NCI-H345 treated with DMSO at 0.1 percent for 48 hours (cell line): ENCODE measurements around the gene C1orf232.

Experiments used
- DNase-seq: peaks from one replicate; lab custom pipeline; 2025; ENCODE audit not compliant: unreplicated experiment; lab: John Stamatoyannopoulos, UW

C1orf232 gene

DNA sequence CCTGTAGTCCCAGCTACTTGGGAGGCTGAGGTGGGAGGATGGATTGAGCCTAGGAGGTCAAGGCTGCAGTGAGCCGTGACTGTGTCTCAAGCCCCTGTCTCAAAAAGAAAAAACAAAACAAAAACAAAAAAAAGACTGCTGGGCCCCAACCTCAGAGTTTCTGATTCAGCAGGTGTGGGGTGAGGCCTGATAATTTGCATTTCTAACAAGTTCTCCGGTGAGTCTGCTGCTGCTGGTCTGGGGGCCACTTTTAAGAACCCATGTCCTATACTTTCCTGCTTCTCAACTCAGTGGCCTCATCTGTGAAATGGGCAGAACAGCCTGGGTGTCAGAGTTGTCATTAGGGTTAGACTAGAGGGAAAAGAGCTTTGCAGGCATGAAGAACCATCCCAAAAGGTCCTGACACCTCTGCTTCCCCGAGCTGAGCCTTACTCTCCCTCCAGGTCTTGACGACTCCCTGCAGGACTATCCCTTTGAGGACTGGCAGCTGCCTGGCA, 11.3 kb upstream of the C1orf232 start:
- DNase-seq: no peak

DNA sequence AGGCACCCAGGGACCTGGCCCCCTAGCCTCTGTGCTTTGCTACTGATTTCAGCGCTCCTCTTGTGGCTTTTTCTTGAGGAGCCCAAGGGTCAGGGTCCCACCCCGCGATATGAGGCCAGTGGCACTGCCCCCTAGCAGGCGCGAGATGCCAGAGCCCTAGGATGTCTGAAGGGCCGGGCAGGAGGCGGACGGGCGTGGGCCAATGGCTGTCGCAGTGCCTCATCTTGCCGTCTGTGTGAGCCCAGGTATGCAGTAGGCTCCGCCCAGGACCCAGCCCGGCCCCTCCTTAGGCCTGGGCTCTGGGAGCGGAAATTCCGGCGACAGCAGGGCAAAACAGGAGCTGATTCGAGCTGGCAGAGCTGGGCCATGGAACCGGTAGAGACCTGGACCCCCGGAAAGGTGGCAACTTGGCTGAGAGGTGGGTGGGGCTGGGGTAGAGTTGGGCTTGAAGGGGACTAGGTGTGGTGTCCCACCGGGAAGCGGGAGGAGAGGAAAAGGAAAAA, 8.5 kb upstream of the C1orf232 start, which contains the start of gene CNKSR1:
Gene CNKSR1 (plus strand): TSS at position 310 of the 503 bp plus-strand sequence. CDS start 57 bp downstream, at position 367.
- no peak for DNase-seq

DNA sequence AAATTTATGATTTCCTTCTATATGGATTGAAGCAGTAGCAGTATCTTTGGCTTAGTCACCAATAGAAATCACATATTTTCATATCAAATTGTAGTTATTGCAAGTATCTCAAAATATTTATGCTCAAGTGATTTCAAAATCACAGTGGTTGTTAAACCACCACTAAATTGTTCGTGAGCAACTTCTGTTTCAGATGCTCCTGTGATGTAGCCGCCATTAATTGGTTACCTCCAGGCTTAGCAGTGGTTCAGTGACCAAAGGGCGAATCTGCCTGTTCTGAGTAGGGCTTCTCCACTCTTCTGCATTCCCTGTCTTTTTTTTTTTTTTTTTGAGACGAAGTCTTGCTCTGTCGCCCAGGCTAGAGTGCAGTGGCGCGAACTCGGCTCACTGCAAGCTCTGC, 6.6 kb upstream of the C1orf232 start:
- DNase-seq: no peak

DNA sequence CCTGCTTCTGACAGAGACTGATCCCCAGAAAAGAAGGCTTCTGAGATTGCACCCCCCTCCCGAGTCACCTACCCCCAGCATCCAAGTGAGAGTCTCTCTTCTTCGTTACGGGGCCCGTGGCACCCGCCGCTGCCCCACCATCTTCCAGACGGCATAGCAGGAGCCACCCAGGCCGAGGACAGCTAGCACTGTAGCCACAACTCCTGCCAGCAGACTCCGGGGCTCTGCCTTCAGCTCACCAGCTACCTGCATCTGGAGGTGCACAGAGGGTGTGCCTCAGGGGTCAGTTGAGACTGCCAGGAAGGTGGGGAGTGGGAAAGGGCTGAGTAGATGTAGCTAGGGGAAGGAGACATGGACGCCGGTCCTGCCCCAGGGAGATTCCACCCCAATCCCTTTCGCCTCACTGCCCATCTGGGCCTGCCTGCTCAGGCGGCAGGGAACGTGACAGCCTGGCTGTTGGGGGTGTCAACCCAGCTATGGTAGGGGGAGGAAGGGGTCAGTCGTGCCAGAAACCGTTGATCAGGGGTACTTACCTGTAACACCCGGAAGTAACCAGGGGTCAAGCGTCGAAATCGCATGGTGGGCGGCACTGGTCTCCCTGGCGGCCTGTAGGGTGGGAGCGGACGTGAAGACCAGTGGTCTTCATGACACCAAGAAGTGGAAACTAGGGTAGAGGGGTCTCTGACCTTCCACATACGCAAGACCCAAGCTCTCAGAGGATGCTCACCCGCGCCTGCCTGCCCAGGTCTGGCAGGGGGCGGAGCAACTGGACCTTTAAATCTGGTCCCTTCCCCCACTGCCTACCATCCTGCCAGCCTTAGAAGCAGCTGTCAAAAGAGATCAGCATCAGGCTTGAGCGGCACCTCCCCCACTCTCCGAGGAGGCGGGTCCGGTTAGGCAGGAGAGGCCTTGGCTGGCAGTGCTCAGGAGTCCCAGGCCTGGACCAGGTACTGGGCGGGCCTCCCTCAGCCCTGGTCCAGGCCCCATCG, 2.6 kb upstream of the C1orf232 start, which contains the start of gene ZNF593OS:
Gene ZNF593OS (minus strand): TSS at position 749 of the 989 bp plus-strand sequence. CDS start 171 bp downstream, at position 578.
- DNase-seq: no peak

DNA sequence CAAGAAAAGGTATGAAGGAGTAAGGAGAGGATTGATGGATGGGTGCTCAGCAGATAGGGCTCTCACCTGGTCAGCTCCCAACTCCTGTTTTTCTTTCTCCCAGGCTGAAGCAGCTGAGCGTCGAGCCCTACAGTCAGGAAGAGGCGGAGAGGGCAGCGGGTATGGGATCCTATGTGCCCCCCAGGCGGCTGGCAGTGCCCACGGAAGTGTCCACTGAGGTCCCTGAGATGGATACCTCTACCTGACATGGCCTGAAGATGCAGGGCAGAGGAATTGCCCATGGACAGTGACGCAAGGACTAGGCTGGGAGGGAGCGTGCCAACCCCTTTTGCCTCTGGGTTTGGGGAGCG, 1.7 kb upstream of the C1orf232 start:
- no peak for DNase-seq

DNA sequence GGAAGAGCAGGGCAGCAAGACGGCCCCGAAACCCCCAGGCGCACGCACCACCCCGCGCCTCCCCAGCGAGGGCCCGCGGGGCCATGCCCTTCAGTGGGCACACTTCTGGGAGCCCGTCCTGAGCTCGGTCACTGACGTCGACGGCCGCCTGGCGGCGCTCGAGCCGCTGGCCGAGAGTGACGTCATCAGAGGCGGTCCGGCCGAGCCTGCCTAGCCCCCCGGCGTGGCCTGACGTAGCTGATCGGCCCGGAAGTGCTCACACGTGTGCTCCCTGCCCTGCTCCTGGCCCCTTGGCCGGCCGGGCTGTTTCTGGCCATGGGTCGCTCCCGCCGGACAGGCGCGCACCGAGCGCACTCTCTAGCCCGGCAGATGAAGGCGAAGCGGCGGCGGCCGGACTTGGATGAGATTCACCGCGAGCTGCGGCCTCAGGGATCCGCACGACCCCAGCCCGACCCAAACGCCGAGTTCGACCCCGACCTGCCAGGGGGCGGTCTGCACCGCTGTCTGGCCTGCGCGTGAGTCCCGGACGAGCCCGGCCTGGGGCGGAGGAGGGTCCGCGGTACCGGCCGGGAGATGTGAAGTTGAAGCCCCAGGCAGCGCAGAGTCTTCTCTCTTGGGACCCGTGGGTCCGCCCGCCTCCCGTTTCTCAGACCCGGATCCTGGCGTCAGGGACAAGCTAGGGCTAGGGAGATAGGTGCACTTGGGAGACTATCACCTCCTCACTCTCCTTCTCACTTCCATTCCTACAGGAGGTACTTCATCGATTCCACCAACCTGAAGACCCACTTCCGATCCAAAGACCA, 1.1 kb upstream of the C1orf232 start, which contains the start of gene ZNF593:
Gene ZNF593 (plus strand): TSS at position 240 of the 803 bp plus-strand sequence. CDS start 76 bp downstream, at position 316.
- peak; percentile 86 for DNase-seq

DNA sequence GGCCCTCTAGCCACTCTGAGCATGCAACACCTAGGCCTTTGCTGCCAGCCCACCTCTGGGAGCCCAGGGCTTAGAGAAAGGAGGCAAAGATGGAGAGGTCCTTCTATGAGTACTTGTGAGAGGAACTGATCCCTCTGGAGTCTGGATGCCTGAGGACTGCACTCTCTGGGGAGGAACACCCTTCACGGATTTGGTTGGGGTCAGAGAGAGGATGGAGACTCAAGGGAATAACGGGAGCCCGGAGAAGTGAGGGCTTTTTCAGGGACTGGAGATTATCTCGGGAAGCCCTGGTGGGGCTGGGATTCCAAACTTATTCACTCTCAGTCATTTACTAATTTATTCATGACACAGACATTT, 413 bp upstream of the C1orf232 start:
- DNase-seq: no peak

DNA sequence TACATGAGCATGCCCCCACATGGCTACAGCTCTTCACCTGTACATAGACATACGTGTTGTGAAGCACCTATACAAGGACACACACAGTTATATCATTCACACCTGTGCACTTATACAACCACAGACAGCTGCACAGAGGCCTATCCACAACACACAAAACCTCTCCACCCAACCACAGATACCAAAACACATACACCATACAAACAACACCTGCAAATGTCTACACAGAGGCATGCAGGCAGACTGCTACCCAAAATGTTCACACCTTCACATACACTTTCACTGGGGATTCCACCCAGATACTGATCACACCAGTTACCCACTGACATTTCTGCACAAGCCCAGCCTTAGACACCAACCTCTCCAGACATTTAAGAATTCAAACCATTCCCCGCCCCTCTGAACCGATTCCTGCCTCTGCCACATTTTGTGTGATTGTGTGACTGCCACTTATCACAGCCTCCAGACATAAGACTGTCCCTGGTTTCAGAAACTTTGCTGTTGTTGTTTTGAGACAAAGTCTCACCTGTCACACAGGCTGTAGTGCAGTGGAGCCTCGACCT, 2.0 kb downstream of the C1orf232 start:
- DNase-seq: no peak

DNA sequence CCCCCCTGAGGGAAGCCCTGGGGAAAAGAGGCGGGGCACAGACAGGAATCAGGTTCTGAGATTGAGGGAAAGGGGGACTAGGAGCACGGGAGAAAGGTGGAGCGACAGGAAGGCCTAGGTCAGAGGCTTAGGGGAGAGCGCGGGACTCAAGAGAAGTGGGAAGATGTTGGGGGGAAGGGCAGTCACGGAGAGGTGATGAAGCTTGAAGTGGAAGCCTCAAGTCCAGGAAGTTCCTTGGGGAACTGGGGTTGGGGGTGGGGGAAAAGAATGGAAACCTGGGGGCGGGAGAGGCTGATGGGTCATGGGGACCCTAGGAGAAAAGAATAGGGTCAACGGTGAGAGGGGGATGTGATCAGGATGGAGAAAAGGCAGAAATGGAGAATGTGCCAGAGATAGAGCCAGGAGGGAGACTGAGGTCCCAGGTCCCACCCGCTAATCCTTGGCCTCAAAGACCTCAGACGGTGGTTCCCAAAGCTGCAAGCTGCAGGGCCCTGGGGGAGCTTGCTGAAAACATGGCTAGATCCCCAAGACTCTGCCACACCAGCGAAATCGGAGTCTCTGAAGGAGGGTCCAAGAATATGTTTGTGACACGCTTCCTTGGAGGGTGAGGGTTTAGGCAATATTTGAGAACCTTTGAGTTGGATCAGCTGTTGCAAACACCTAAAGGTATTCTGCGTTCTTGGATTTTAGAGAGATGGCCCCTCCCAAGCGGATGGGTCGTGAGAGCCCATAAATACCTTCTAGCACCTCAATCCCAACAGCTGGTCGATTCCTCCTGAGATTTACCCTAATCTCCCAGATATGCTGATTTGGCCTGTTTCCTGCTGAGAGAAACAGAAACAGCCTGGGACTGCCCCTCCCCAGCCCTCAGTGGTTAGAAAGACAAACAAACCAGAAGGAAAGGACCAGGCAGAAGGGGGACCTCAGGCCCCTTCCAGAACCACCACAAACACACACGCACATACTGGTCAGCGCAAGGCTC, 3.6 kb downstream of the C1orf232 start:
- DNase-seq: no peak

DNA sequence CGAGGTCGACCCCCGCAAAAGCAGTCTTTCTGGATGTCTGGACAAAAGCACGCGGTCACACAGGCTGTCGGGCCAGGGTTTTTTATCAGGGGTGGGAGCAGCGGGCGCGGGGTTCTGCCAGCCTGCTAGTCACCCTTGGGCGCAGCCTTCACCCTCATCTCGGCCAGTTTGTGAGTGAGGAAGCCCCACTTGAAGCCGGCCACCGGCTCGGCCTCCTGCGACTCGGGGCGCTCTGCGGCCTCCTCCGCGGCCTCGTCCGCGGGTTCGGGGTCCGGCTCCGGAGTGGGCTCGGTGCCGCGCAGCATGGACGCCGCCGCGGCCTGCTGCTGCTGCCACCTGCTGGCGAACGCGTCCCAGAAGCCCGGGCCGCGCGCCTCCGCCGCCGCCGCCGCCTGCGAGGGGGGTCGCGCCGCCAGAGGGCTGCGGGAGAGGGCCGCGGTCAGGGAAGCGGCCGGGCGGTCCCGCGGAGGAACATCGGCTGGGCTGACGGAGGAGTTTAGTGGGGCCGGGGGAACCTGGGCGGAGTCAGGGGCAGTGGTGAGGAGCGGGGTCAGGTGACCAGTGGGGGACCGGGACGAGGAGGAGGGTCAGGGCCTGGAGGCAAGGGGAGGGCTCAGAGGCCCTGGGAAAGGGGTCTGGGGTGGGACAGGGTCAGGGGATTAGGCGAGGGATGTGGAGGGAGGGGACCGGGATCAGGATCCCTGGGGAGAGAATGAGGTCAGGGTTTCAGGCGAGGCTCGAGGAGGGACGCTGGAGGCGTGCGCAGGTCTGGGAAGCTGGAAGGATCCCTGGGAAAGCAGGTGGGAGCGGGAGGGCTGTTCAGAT, 4.5 kb downstream of the C1orf232 start:
- DNase-seq: no peak

DNA sequence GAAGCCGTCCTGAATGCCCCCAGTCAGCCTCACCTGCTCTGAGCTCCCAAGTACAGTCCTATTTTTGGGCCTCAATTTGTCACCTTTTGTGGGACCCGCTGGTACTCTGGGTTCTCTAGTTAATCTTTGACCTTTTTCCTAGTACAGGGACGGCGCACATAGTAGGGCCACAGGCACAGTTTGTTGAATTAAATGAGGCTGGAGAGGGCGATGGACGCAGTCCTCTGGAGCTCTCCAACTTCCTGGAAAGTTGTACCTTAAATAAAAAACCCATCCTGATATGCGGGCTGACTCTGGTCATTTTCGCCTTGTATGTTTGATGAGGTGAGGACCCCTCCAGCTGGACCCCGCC, 5.1 kb downstream of the C1orf232 start:
- DNase-seq: no peak

DNA sequence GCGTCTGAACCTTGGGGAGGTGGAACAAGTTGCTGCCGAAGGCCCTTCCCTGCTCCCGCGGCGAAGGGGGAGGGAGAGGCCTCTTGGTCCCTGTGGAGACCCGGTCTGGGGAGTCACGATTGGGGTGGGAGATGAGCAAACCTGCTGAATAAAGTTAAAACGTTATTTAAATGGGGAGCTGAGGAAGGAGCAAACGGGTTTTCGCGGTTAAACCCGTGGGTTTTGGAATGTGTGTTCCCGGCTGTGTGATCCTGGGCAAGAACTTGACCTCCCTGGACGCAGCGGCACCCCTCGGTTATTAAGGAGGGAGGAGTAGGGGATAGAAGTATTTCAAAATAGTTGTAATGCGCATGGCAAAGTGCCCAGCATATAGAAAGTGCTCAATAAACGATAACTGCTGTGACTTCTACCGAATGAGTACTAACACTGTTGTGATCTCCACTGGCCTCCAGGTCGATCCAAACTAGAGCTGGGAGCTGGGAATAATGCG, 6.5 kb downstream of the C1orf232 start:
- DNase-seq: no peak

DNA sequence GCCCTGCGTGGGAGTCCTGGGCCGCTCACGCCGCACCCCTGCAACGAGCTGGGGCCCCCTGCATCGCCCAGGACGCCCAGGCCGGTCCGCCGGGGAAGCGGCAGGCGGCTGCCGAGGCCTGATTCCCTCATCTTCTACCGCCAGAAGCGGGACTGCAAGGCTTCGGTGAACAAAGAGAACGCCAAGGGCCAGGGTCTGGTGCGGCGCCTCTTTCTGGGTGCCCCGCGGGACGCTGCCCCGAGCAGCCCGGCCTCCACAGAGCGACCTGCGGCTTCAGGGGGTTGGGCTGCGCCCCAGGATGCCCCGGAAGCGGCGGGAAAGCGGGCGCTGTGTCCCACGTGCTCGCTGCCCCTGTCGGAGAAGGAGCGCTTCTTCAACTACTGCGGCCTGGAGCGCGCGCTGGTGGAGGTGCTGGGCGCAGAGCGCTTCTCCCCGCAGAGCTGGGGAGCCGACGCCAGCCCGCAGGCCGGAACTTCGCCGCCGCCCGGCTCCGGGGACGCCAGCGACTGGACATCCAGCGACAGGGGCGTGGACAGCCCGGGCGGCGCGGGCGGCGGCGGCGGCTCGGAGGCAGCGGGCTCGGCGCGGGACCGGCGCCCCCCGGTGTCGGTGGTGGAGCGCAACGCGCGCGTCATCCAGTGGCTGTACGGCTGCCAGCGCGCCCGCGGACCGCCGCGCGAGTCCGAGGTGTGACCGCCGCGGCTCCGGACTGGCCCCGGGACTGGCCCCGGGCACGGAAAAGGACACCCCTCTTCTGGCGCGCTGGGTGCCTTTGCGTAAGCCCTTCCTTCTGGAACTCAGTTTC, 7.1 kb downstream of the C1orf232 start:
- DNase-seq: no peak

DNA sequence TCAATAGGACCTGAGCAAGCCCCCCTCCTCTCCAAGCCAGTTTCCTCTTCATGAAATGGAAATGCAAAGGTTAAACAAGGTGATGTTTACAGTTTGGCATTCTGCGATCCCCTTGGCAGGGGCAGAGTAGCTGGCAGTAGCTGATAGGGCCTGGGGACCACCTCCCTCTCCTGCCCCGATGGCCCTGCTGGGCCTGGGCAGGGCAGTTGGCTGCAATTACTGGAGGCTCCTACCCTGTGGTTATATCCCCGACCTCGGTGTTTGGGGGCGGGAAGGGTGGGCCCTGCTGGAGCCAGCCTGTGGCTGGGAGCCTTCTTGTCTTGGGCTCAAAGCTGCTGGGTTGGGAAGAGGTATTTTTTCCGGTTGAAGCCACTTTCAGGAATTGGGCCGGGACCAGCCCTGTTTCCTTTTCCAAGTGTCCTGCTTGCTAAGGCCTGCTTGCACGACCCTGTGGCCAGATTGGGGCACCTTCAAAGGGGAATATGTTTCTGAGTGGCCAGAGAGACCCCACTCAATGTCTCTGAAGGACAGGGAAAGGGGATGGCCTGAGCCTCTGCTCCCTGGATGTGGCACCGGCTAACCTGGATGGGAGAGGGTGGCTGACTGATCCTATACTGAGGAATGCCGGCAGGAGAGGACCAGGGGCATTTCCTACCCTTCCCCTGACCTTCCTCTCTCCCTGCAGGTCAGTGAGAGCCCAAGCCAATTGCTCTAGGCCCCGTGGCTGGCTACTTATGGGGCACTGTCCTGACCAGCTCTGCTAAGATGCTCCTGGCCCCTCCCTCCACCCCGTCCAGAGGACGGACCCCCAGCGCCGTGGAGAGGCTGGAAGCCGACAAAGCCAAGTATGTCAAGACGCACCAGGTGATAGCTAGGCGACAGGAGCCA, 8.0 kb downstream of the C1orf232 start:
- no peak for DNase-seq

DNA sequence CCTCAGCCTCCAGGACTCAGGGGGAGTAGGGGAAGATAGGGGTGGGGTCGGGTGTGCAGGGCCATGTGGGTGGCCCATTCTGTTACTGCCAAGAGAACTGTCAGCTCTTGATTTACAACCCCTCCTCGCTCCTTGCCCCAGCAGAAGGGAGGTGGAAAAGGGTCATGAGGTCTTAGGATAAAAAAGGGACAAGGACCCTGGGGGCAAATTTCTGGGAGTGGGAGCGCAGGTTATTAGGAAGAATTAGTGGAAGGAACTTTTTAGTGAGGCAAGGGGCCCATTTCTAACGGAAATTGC, 9.1 kb downstream of the C1orf232 start:
- no peak for DNase-seq

DNA sequence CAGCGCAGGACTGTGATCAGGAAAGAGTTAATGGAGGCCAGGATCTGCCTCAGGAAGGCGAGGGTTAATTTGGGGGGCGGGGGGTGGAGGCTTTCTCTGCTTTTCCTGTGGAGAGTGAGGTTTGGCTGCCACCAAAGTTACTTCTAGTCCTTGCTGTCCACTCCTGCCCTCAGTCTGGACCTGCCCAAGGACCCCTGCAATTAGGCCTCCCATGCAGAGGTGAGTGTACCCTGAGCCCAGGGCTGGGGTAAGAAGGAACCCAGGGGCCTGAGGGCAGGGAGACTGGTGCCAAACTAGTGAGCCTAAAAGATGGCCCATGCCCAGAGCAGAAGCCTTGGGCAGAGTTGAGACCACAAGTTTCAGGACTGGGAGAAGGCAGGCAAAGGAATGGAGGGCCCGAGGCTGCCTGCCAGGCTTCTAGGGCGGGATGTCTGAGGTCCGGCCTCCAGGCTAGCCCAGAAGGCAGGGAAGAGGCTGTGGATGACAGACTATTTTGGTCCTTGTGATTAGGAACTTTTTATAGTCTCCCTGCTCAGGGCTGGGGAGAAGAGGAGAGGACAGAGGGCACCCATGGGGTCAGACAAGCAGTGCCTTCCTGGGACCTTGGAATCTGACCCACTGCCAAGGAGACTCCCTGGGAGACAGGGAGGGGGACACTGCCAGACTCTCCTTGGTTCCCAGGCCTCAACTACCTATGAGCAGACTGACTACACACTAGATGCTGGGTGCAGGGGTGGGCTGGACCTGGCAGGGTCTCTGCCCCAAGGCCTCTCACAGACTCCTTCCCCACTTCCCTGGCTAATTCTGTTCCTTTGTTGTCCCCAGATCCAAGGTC, 9.6 kb downstream of the C1orf232 start, which contains the start of gene FAM110D:
Gene FAM110D (plus strand): TSS at position 172 of the 835 bp plus-strand sequence. CDS start 2,213 bp downstream, outside the sequence.
- no peak for DNase-seq
